ENCODE data around the gene FAM9C.

DNA sequence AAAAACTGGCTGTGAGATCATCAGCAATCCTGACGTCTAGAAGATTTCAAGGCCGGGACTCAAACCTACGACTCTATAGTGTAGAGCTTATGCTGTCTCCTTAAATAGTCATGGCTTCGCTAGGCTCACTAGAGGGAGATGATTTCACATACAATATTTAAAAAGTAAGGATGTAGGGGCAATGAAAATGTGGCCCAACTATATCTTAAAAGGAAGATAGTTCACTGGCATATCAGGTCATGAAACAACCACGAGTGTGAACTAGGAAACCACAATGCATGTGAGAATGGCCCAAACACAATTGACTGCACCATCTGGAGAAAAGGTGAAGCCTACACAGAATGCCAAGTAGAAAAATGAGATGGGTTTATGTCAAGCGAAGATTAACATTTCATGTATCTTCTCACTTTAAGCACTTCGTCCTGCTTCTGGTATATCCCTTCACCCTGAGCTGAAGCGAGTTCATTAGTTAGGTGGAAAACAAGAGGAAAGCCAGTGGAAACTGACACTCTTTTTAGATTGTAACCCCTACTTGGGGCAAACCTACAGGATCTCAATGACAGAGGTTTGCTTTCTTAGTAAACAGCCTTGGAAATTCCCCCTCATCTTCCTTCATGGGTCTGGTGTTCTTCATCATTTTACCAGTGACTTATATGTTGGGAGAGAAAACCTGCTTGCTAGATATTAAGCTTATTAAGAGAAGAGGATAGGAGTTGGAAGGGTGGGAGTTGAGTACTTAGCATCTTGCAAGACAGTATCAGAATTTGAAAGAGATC, 17.4 kb downstream of the FAM9C start:
- TF ChIP-seq, protein P1, sequence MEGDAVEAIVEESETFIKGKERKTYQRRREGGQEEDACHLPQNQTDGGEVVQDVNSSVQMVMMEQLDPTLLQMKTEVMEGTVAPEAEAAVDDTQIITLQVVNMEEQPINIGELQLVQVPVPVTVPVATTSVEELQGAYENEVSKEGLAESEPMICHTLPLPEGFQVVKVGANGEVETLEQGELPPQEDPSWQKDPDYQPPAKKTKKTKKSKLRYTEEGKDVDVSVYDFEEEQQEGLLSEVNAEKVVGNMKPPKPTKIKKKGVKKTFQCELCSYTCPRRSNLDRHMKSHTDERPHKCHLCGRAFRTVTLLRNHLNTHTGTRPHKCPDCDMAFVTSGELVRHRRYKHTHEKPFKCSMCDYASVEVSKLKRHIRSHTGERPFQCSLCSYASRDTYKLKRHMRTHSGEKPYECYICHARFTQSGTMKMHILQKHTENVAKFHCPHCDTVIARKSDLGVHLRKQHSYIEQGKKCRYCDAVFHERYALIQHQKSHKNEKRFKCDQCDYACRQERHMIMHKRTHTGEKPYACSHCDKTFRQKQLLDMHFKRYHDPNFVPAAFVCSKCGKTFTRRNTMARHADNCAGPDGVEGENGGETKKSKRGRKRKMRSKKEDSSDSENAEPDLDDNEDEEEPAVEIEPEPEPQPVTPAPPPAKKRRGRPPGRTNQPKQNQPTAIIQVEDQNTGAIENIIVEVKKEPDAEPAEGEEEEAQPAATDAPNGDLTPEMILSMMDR (IDR thresholded peaks at IDR 0.05) = no peak
- TF ChIP-seq EZH2 (IDR thresholded peaks at IDR 0.05; ENCODE audit: borderline replicate concordance, insufficient read depth, low read depth, low read length, poor library complexity, severe bottlenecking) = no peak

Measured in B cell (primary cell).